OCI-LY3 (cell line): Measurements from ENCODE around the gene NAT8L.

Experiments used
- EZH2phosphoT487 ChIP-seq: fragments of 200-600 bp; shearing (Covaris generic); IDR thresholded peaks from 2 replicates; pipeline ENCODE4 v1.6.1; 2018; ENCODE audit warnings: antibody characterized with exemption, mixed run types, low read depth
- TF ChIP-seq, protein P1 (sequence below): fragments of 200-600, 300-600 bp; sonication (generic); IDR thresholded peaks from 2 replicates; pipeline ENCODE4 v1.5.1; 2014; ENCODE audit warnings: antibody characterized with exemption, low read length, low read depth

DNA sequence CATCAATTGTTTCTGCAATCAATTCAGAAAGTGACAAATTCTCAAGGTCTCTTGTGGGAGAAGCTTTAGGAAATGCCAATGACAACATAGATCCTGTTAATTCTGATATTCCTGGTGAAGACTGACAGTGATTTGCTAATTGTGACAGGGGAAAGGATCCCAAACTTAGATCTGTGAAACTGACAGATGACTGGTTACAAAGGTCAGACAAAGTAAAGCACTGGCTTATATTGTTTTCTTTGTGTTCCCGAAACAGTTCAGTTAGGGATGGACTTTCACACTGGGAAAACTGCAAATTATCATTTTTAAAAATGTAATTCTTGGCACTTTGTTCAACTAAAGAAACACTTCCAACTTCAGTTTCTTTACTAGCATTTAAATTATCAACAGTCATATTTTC, 30.1 kb downstream of the NAT8L start:
- TF ChIP-seq, protein P1, sequence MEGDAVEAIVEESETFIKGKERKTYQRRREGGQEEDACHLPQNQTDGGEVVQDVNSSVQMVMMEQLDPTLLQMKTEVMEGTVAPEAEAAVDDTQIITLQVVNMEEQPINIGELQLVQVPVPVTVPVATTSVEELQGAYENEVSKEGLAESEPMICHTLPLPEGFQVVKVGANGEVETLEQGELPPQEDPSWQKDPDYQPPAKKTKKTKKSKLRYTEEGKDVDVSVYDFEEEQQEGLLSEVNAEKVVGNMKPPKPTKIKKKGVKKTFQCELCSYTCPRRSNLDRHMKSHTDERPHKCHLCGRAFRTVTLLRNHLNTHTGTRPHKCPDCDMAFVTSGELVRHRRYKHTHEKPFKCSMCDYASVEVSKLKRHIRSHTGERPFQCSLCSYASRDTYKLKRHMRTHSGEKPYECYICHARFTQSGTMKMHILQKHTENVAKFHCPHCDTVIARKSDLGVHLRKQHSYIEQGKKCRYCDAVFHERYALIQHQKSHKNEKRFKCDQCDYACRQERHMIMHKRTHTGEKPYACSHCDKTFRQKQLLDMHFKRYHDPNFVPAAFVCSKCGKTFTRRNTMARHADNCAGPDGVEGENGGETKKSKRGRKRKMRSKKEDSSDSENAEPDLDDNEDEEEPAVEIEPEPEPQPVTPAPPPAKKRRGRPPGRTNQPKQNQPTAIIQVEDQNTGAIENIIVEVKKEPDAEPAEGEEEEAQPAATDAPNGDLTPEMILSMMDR = no peak
- TF ChIP-seq EZH2phosphoT487 = no peak
